Stimulated activated CD4-positive, alpha-beta T cell treated with anti-CD3 and anti-CD28 coated beads, Interleukin-12 subunit alpha, Interleukin-12 subunit beta, amount 100 ng/mL, for 4 hours (primary cell): ENCODE results near the gene KCNMA1.

Experiments used
- DNase-seq: peaks from one replicate; pipeline ENCODE4 v3.0.0-alpha.2; 2020

The KCNMA1 gene

GRCh38 chr10:77226853-77227565 is 410.6 kb downstream of the KCNMA1 start:
- no peak for DNase-seq

GRCh38 chr10:77226452-77226851 is 411.2 kb downstream of the KCNMA1 start:
- DNase-seq: no peak

GRCh38 chr10:77226020-77226419 is 411.6 kb downstream of the KCNMA1 start:
- no peak for DNase-seq

GRCh38 chr10:77223526-77224460 is 413.8 kb downstream of the KCNMA1 start:
- no peak for DNase-seq

- no peak for DNase-seq
These were observed 417.5 kb downstream of the KCNMA1 start for GRCh38 chr10:77220150-77220549.

- DNase-seq: no peak
These were observed 418.6 kb downstream of the KCNMA1 start for GRCh38 chr10:77219046-77219445.

- no peak for DNase-seq
These were observed 422.8 kb downstream of the KCNMA1 start for GRCh38 chr10:77214799-77215198.

GRCh38 chr10:77212632-77213031 is 425.0 kb downstream of the KCNMA1 start:
- DNase-seq: no peak

GRCh38 chr10:77210645-77211044 is 427.0 kb downstream of the KCNMA1 start:
- no peak for DNase-seq

- DNase-seq: no peak
These were observed 428.8 kb downstream of the KCNMA1 start for GRCh38 chr10:77208684-77209256.

GRCh38 chr10:77207828-77208185 is 429.8 kb downstream of the KCNMA1 start:
- no peak for DNase-seq

GRCh38 chr10:77207182-77207827 is 430.3 kb downstream of the KCNMA1 start:
- no peak for DNase-seq

GRCh38 chr10:77205135-77205534 is 432.5 kb downstream of the KCNMA1 start:
- DNase-seq: no peak

- no peak for DNase-seq
These were observed 433.4 kb downstream of the KCNMA1 start for GRCh38 chr10:77204171-77204570.

GRCh38 chr10:77202857-77203256 is 434.8 kb downstream of the KCNMA1 start:
- no peak for DNase-seq

- no peak for DNase-seq
These were observed 436.2 kb downstream of the KCNMA1 start for GRCh38 chr10:77201135-77202106.

- DNase-seq: no peak
These were observed 440.1 kb downstream of the KCNMA1 start for GRCh38 chr10:77197544-77197943.

- DNase-seq: no peak
These were observed 441.0 kb downstream of the KCNMA1 start for GRCh38 chr10:77196614-77197013.

- DNase-seq: no peak
These were observed 442.5 kb downstream of the KCNMA1 start for GRCh38 chr10:77195101-77195500.

- DNase-seq: no peak
These were observed 444.6 kb downstream of the KCNMA1 start for GRCh38 chr10:77193001-77193400.

GRCh38 chr10:77192402-77192801 is 445.2 kb downstream of the KCNMA1 start:
- no peak for DNase-seq
